GM19035 (cell line): ENCODE measurements around the gene RUBCN.
"Not testable (repeated sequence)": the region's sequence is repeated elsewhere in the genome, so short reads cannot be mapped to it uniquely, and the experiment has no call there.

ENCODE experiments used
- ATAC-seq: cut with Tn5 transposase; IDR thresholded peaks from one replicate; pipeline ENCODE4 v1.9.1; 2021; ENCODE audit not compliant: unreplicated experiment

Gene RUBCN

DNA sequence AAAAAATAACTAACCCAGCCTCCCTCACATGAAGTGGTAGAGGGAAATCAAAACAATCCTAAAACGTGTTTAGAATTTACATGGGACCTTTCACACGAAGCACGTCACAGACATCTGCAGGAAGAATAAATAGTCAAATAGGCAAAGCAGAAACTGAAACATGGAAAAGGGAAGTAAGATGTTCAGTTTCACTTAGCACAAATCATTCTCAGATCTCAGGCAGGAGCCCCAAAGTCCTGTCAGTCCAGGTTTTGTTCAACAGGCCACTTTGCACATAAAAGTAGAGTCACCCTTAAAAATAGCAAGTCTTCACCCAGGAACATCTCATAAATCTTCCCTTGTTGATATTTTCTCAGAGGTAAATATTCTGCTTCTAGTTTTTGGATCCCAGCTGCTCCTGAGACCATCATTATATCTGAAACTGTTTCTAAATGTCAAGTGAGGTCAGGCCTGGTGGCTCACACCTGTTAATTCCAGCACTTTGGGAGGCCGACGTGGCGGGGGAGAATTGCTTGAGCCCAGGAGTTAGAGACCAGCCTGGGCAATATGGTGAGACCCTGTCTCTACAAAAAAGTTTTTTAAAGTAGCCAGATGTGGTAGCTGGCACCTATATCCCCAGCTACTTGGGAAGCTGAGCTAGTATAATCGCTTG, 1.9 kb downstream of the RUBCN start:
- ATAC-seq, result peak; percentile 28

DNA sequence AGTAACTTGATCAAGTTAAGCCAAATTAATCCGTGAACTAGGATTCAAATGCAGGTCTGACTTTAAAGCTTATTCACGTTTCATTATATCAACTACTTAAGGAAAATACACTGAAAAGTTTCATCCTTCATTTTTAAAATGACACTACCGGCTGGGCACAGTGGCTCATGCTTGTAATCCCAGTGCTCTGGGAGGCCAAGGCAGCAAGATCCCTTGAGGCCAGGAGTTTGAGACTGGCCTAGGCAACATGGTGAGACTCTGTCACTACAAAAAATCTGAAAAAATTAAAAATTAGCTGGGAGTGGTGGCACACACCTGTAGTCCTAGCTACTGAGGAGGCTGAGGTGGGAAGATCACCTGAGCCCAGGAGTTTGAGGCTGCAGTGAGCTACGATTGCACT, 3.7 kb downstream of the RUBCN start:
- ATAC-seq, result no peak

DNA sequence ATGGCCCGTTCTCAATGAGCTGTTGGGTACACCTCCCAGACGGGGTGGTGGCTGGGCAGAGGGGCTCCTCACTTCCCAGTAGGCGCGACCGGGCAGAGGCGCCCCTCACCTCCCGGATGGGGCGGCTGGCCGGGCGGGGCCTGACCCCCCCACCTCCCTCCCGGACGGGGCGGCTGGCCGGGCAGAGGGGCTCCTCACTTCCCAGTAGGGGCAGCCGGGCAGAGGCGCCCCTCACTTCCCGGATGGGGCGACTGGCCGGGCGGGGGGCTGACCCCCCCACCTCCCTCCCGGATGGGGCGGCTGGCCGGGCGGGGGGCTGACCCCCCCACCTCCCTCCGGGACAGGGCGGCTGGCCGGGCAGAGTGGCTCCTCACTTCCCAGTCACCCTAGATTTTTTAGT, 5.2 kb downstream of the RUBCN start:
- ATAC-seq, result not testable (repeated sequence)

DNA sequence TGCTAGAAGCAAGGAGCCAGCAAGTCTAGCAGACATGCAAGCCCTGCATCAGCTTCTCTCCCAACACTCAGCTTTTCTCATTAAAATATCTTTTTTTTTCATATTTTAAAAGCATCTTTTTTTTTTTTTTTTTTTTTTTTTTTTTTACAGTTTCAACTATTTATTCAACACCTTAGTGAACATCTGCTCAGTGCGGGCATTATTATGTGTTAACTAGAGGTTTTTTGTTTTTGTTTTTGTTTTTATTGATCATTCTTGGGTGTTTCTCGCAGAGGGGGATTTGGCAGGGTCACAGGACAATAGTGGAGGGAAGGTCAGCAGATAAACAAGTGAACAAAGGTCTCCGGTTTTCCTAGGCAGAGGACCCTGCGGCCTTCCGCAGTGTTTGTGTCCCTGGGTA, 5.9 kb downstream of the RUBCN start:
- not testable (repeated sequence) for ATAC-seq

DNA sequence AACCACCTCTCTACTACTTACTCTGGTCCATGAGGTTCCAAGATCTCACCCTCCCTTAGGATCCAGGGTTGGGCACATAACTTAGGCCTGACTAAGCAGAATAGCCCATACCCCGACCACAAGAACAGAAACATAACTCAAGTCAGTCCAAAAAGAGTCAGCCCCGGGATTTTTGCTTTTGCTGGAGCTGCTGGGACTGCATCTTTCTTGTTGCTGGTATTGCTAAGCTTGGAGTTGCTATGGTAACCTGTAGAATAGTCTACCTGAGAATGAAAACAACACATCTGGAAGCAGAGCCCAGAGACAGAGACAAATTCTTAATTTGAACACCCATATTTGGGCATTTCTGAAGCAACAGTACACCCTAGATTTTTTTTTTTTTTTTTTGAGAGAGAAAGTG, 6.5 kb downstream of the RUBCN start:
- ATAC-seq, result no peak

DNA sequence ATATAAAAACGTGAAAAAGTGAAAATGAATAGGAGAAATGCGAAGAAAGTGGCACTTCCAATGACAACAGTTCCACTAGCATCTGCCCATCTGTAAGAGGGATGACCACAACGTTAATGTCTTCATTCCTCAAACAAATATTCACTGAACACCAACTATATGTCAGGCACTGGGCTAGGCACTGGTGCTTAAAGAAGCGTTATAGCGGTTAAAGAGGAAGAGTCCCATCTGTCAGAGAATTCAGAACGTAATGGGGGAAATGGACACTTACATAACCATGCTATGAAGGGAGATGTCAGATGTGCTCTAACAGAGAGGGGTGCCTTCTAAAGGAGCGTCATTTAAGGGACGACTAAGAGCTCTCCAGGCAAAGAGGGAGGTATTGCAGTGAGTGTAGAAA, 8.2 kb downstream of the RUBCN start:
- no peak for ATAC-seq

DNA sequence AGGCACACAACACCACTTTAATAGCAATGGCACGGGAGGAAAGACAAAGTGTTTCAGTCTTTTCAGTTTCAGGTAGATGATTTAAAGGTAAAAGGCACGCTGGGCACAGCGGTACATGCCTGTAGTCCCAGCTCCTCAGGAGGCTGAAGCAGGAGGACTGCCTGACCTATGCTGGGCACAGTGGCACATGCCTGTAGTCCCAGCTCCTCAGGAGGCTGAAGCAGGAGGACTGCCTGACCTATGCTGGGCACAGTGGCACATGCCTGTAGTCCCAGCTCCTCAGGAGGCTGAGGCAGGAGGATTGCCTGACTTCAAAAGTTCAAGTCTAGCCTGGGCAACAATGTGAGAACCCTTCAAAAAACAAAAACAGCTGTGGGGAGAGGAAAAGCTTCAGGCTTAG, 8.8 kb downstream of the RUBCN start:
- not testable (repeated sequence) for ATAC-seq

DNA sequence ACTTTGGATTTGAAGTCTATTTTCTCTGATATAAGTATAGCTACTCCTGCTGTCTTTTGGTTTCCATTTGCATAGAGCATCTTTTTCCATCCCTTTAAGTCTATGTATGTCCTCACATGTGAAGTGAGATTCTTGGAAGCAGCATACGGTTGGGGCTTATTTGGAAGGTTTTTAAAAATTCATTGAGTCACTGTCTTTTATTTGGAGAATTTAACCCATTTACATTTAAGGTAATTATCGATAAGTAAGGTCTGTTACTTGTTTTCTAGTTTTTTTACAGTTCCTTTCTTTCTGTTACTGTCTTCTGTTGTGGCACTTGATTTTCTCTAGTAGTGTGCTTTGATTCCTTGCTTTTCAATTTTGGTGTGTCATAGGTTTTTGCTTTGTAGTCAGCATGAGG, 14.0 kb downstream of the RUBCN start:
- no peak for ATAC-seq

DNA sequence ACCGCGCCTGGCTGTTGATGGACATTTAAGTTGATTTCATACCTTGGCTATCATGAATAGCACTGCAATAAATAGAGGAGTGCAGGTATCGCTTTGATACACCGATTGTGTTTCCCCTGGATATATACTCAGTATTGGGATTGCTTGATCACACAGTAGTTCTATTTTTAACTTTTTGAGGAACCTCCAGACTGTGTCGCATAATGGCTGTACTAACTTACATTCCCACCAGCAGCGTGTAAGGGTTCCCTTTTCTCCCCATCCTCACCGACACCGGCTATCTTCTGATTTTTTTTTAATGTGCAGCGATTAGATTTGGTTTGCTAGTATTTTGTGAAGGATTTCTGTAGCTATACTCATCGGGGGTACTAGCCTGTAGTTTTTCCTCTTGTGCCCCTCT, 16.0 kb downstream of the RUBCN start:
- no peak for ATAC-seq

DNA sequence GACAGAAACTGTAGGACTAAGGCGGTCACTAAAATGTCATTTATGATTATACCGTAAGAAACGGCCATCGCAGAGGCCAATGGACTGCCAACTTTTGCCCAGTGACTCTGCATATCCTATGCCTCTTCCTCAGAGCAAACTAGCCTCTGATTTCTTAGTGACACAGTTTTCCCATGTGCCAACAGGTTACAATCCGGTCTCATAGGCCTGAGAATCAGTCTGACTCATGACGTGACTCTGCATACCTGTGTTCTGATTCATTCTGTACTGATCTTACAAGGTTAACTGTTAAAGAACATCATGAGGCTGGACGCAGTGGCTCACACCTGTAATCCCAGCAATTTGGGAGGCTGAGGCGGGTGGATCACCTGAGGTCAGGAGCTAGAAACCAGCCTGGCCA, 17.8 kb downstream of the RUBCN start:
- ATAC-seq, result no peak

DNA sequence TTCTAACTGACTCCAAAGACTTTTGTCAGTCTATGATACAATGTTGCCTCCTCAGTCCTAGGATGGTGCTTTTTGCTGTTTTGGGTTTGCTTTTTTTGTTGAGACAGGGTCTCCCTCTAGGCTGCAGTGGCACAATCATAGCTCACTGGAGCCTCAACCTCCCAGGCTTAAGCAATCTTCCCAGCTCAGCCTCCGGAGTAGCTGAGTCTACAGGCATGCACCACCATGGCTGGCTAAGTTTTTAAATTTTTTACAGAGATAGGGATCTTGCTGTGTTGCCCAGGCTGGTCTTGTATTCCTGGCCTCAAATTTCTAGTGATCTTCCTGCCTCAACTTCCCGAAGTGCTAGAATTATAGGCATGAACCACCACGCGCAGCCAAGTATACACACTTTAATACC, 22.5 kb downstream of the RUBCN start:
- no peak for ATAC-seq

DNA sequence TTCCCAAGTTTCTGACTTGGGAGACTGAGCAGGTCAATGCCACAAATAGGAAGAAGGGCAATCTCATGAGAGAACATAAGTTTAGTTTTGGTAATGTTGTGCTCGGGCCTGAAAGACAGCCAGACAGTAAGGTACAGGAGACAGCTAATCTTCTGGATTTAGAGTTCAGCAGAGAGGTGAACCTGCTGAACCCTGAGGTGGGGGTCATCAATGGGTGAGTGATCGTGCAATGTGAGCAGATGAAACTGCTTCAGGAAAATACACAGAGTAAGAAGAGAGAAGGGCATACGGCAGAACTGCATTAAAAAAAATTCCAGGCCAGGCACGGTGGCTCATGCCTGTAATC, 23.3 kb downstream of the RUBCN start:
- peak; percentile 15 for ATAC-seq

DNA sequence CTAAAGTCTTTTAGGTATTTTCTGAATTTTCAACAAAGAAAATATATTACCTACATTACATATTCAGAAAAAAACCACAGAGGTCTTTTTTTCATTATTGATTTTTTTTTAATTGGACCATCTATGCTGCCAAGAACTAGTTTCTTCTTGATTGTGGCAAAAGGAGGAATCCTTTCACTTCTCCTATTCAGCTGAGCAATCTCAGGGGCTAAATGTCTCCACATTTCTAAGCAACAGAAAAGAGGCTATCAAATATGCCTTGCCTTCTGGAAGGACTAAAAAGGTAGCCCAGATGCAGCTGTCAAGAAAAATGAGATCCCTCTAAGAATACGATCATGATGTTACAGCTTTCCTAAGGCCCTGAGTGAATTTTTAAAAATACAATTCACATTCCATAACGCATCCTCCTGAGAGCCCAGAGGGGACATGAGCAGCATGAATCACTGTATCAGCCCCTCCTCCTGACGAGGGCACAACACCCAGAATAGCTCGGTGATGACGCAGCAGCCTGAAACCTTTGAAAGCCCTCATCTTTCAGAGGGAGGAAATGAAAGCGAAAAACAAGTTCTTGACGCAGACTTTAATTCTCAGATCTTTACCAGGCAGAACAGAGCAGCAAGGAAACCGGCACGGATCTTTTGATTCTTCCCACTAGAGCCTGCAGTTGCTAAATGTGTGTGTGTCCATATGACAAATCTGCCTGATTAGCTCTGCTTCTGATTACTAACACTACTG, 24.6 kb downstream of the RUBCN start:
- peak; percentile 87 for ATAC-seq

DNA sequence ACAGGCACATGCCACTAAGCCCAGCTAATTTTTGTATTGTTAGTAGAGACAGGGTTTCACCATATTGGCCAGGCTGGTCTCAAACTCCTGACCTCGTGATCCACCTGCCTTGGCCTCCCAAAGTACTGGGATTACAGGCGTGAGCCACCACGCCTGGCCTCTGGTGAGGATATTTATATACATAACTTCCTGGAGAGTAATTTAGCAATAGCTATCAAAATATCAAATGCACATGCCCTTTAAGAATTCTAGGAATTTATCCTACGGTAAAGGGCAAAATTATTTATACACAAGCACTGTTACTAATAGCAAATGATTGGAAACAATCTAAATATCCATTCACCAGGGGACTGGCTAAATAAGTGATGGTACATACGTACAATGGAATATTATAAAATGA, 25.7 kb downstream of the RUBCN start:
- not testable (repeated sequence) for ATAC-seq

DNA sequence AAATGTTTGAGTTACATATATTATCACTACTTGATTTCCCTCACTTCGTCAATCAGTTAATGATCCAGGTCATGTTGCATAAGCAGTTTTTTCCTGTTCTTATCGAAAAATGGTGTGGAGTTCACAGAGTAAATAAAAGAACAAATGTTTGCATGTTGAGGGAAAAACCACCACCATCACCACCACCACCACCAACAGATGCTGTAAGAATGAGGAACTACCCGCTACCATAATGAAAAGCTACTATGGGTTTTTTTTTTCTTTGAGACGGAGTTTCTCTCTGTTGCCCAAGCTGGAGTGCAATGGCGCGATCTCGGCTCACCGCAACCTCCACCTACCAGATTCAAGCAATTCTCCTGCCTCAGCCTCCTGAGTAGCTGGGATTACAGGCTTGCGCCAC, 27.6 kb downstream of the RUBCN start:
- ATAC-seq, result no peak

DNA sequence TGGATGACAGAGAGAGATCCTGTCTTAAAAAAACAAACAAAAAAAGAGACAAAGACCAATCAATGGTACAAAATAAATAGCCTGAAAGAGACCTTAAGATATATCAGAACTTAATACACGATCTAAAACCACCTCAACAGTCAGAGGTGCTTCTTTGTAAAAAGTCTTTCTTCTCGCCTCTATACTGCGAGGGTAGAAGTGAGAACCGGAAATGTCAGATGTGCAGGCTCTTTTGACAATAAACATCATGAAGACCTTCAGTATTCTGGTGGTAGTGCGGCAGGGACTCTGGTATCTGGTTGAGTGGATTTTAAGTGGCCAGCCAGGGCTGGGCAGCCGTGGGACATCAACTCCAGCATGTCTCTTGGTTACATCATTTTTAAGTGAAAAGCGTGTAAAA, 30.0 kb downstream of the RUBCN start:
- no peak for ATAC-seq

DNA sequence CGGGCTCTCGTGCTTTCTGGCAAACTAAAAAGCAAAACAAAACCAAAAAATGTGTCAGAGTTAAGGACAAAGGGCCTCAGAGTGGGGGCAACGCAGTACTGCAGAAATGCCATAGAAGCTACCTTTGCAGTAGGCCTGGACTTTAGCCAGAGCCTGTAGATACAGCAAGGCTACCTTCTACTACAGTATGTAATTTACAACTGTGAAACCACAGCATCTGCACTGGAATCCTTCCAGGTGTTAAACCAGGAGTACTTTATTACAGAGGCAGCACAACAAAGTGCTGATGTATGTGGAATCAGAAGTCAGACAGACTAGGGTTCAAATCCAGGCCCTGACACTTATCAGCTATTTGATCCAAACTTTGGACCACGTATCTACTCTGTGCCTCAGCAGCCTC, 34.9 kb downstream of the RUBCN start:
- ATAC-seq, result no peak

DNA sequence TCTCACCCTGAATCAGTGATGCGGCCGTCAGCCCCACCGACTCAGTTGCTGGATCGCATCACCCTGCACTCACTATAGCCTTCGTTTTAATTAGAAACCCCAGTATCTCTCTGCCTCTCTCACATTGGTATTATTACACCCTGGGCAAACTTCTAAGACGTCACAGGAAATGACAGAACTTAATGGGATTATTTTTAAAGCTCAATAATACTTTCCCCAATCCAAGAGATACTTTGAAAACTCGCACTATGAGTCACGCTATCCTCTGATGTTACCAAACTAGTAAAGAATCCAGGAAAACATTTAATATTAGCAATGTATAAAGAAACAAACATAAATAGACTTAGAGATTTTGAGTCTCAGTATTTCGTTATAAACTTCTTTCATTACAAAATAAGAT, 36.6 kb downstream of the RUBCN start:
- no peak for ATAC-seq

DNA sequence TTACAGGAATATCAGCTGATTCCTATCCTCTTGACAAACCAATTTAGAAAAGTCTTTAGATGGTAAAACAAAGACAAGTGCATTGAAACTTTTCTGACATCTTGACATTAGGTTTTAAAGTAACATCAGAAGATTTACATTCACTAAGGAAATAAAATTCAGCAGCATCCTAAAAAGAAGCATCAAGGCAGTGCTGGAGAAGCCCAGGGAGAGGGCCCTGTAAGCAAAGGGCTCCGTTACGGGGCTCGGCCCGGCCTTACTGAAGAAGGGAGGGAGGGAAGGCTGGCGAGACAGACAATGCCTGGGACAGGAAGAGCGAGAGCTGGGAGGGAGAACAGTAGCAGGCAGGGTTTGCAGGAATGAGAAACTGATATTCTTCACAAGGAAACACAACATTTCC, 39.3 kb downstream of the RUBCN start:
- no peak for ATAC-seq

DNA sequence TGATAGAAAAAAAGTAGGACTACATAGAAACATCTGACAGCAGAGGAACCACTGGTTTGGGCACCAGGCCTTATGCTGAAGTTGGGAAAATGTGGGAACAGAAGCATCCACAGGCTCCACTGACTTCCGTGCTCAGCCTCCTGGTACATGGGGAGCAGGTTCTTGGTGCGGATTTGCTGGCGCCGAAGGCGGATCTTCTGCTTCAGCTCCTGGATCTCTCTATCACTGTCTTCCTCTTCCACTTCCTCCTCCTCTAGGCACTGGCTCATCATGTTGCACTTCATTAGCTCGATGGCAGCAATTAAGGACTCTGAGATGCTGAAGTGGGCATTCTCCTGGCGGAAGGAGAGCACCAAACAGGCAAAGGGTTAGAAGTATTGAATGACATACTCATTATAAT, 42.5 kb downstream of the RUBCN start:
- no peak for ATAC-seq

DNA sequence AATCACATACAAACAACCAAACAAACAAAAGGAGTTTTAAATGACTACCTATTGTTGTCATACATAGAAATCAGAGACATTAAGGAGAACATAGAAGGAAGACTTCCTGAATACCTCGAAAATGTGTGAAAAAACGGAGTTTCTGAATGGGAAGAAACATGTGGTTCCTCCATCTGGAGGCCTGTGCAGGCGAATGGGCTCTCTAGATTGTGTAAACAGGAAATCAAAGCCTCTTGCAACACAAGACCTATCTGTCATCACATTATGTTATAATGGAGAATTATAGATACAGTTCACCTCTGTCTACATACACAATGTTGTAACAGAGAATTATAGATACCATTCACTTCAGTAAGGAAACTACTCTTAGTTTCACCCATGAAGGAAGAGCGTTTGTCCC, 44.1 kb downstream of the RUBCN start:
- ATAC-seq, result no peak

DNA sequence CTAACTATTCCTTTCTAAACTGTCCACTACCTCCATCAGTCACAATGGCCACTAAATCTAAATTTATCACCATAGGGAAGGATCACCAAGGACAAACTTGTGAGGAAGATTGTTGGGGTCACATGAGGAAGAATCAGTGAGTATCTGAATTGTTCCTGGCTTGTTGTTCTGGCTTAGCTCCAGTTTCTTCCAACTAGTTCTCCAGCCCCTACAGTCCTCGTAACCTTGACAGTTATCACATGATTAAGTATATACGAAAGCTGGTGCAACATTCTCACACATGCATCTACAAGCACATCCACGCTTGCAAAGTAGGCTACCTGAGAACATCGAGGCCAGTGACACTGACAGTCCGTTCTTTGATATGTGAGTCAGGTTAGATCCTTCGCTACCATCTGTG, 46.0 kb downstream of the RUBCN start:
- ATAC-seq, result no peak

DNA sequence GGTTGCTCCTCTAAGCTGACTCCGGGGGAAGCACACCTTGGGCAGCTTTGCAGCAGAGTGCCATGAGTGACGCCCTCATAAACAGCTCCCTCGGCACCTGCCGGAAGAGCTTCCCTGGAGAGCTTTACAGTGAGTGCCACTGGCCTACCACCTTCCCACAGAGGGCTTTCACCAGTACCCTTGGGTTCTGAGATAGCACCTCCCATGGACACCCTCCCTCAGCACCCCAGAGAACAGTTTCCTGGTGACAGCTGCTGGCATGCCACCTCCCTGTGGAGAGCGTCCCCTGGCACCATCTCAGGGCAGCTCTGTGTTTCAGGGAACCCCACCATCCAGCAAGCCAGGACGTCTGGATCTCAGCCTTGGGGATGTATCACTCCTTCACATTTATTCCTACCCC, 49.1 kb downstream of the RUBCN start:
- no peak for ATAC-seq
